ENCODE data around the gene NR1H2.
"Not testable (repeated sequence)": the region's sequence is repeated elsewhere in the genome, so short reads cannot be mapped to it uniquely, and the experiment has no call there.

Gene NR1H2

GRCh38 chr19:50378863-50379236 is 2.6 kb downstream of the NR1H2 start:
- no peaks in the 10 kb centered on the region for H3K27me3 Mint-ChIP-seq
- peak overlapping the region; percentile 19 for H3K27ac Mint-ChIP-seq
- peaks cover 33% of the 10 kb centered on the region for H3K4me1 Mint-ChIP-seq
- H3K36me3 Mint-ChIP-seq, result peaks cover 29% of the 10 kb centered on the region
- DNase-seq (ENCODE audit: low spot score in 2 of 2), result no peak
- ATAC-seq (ENCODE audit: low read depth), result no peak
- H3K4me3 Mint-ChIP-seq, result no peak overlapping the region
- no peaks in the 10 kb centered on the region for H3K9me3 Mint-ChIP-seq

DNA sequence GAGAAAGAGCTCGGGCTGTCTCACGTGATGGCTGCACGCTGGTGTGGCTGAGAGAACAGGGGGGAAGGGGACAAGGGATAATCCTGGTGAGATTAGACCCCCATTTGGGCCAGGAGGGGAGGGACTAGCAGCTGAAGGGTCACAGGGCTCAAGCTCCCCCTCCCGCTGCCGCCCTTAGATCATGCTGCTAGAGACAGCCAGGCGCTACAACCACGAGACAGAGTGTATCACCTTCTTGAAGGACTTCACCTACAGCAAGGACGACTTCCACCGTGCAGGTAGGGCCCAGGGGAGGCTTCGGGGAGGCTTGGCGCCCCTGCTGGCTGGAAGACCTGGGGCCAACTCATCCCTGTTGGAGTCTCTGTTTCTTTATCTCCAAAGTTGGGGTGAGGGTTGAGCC is 3.3 kb downstream of the NR1H2 start:
- Mint-ChIP-seq H3K36me3 (peaks cover 29% of the 10 kb centered on the region), H3K9me3 (no peaks in the 10 kb centered on the region), H3K4me1 (peaks cover 38% of the 10 kb centered on the region), H3K27ac (peak overlapping the region; percentile 36), H3K4me3 (no peak overlapping the region), H3K27me3 (no peaks in the 10 kb centered on the region)
- ATAC-seq (ENCODE audit: low read depth) (no peak), DNase-seq (ENCODE audit: low spot score in 2 of 2) (no peak)

- Mint-ChIP-seq H3K4me1 (peaks cover 43% of the 10 kb centered on the region), H3K27ac (peak overlapping the region; percentile 49), H3K36me3 (peaks cover 29% of the 10 kb centered on the region), H3K4me3 (no peak overlapping the region), H3K9me3 (no peaks in the 10 kb centered on the region), H3K27me3 (no peaks in the 10 kb centered on the region)
- ATAC-seq (ENCODE audit: low read depth) (no peak), DNase-seq (ENCODE audit: low spot score in 2 of 2) (no peak)
Observed at GRCh38 chr19:50380137-50380536, 3.9 kb downstream of the NR1H2 start.

DNA sequence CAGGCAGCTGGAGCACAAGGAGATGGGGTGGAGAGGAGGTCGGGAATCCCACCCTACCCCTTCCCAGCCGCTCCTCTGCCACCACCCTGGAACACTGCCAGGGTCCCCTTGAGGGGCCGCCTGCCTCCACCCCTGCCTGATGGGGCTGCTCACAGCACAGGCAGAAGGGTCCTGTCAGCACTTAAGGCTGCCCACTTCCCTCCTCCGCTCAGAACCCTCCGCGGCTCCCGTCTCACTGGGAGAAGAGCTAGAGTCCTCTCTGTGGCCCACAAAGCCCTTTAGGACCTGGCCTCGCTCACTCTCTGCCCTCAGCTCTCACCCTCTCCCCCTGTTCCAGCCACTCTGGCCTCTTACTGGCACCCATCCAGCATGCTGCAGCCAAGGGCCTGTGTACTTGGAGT is 4.5 kb downstream of the NR1H2 start:
- Mint-ChIP-seq H3K4me1 (peaks cover 45% of the 10 kb centered on the region), H3K36me3 (peaks cover 29% of the 10 kb centered on the region), H3K27ac (peak overlapping the region; percentile 49), H3K9me3 (no peaks in the 10 kb centered on the region), H3K27me3 (no peaks in the 10 kb centered on the region), H3K4me3 (no peak overlapping the region)
- DNase-seq (ENCODE audit: low spot score in 2 of 2) (no peak), ATAC-seq (ENCODE audit: low read depth) (no peak)

- no peak overlapping the region for H3K4me3 Mint-ChIP-seq
- peak in 1 of 2 donors; percentile 34 for DNase-seq (ENCODE audit: low spot score in 2 of 2)
- H3K9me3 Mint-ChIP-seq, result no peaks in the 10 kb centered on the region
- ATAC-seq (ENCODE audit: low read depth), result no peak
- H3K4me1 Mint-ChIP-seq, result peaks cover 39% of the 10 kb centered on the region
- H3K36me3 Mint-ChIP-seq, result peaks cover 26% of the 10 kb centered on the region
- no peaks in the 10 kb centered on the region for H3K27me3 Mint-ChIP-seq
- H3K27ac Mint-ChIP-seq, result no peak overlapping the region
Observed at GRCh38 chr19:50381881-50382729, 5.8 kb downstream of the NR1H2 start.

GRCh38 chr19:50383001-50383851 is 7.0 kb downstream of the NR1H2 start:
- Mint-ChIP-seq H3K27ac (peak overlapping the region; percentile 91), H3K27me3 (no peaks in the 10 kb centered on the region), H3K4me1 (peaks cover 34% of the 10 kb centered on the region), H3K36me3 (peaks cover 23% of the 10 kb centered on the region), H3K4me3 (peak overlapping the region; percentile 94), H3K9me3 (no peaks in the 10 kb centered on the region)
- DNase-seq (ENCODE audit: low spot score in 2 of 2), result peak in 1 of 2 donors; percentile 30
- ATAC-seq (ENCODE audit: low read depth), result peak; percentile 30

DNA sequence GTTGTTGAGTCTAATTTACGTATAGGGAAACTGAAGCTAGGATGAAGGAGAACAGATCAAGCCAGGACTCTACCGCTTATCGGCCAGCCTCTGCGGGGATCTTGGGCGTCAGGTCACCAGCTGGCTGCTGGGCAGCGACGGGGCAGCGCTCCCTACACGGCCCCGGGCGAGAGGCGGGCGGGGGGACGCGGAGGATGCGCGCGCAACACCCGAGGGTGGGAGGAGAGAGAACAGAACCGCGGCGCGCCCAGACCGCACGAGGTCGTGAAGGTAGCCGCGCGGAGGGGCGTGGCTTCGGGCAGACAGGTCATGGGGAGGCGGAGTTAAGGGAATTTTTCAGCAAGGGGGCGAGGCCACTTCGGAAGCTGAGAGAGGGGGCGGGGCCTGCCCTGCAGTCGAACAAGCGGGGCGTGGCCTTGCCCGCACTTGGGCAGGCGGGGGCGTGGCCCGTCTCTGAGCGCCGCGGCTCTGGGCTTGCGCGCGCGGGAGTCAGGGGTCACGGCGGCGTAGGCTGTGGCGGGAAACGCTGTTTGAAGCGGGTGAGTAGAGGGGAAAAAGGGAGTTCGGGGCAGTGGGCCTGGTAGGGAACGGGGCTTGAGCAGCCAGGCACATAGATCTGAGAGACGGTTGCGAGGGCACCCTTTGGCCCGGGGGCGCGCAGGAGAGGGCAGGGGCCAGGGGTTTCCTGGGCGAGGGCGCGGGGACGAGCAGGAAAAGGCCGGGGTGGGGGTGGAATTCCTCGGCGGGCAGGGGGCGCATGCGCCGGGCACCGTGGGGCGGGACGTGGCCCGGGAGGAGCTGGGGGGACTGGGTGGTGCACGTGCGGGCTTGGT is 7.8 kb downstream of the NR1H2 start, which contains the start of gene POLD1:
Gene POLD1, plus strand, starts transcription at position 496 of the 833 bp plus-strand sequence. CDS start 14,505 bp downstream, outside the sequence.
- Mint-ChIP-seq H3K27me3 (no peaks in the 10 kb centered on the region), H3K4me3 (peak within 1 kb of the TSS; percentile 94), H3K4me1 (peaks cover 32% of the 10 kb centered on the region), H3K9me3 (no peaks in the 10 kb centered on the region), H3K36me3 (peaks cover 20% of the 10 kb centered on the region), H3K27ac (peak within 1 kb of the TSS; percentile 91)
- DNase-seq (ENCODE audit: low spot score in 2 of 2), result peak; percentile 97 to 99
- peak; percentile 83 for ATAC-seq (ENCODE audit: low read depth)

DNA sequence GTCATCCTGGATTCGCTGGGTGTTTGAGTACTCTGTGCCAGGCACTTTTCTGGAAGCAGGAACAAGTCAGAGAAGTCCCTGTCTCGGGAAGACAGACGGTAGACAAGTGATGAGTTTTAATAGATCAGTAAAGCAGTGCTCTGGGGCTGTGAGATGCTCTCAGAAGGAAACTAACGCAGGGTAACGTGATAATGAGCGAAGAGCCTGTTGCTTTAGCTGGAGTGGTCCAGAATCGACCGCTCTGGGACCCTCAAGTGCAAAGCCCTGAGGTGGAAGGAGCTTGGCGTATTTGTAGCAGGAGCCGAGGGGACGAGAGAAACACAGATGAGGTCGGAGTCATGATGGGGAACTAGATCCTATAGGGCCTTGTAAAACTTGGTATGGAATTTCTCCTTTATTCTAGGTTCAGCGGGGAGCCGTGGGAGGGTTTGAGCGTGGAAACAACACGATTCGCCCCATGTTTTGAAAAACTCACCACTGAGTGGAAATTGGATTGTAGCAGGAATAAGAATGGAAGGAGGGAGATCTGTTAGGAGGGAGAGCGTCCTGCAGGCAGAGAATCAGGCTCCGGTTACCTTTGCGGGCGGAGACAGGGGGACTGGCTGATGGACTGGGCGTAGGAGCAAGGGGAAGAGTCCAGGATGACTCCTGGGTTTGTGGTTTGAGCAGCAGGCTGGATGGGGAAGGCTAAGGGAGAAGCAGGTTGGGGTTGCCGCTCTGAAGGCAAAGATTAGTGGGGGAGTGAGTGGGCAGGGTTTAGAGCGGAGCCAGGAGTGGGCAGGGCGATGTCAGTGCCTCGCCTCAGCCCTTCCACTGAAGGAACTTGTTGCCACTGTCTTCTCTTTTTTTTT is 8.7 kb downstream of the NR1H2 start:
- Mint-ChIP-seq H3K27me3 (no peaks in the 10 kb centered on the region), H3K36me3 (peaks cover 12% of the 10 kb centered on the region), H3K27ac (peak overlapping the region; percentile 91), H3K9me3 (no peaks in the 10 kb centered on the region), H3K4me3 (peak overlapping the region; percentile 94), H3K4me1 (peaks cover 23% of the 10 kb centered on the region)
- no peak for DNase-seq (ENCODE audit: low spot score in 2 of 2)
- no peak for ATAC-seq (ENCODE audit: low read depth)

GRCh38 chr19:50387176-50387867 is 11.1 kb downstream of the NR1H2 start:
- DNase-seq (ENCODE audit: low spot score in 2 of 2), result no peak
- no peak overlapping the region for H3K4me3 Mint-ChIP-seq
- peaks cover 5% of the 10 kb centered on the region for H3K36me3 Mint-ChIP-seq
- H3K4me1 Mint-ChIP-seq, result peaks cover 22% of the 10 kb centered on the region
- H3K9me3 Mint-ChIP-seq, result no peaks in the 10 kb centered on the region
- ATAC-seq (ENCODE audit: low read depth), result no peak
- no peak overlapping the region for H3K27ac Mint-ChIP-seq
- H3K27me3 Mint-ChIP-seq, result no peaks in the 10 kb centered on the region

DNA sequence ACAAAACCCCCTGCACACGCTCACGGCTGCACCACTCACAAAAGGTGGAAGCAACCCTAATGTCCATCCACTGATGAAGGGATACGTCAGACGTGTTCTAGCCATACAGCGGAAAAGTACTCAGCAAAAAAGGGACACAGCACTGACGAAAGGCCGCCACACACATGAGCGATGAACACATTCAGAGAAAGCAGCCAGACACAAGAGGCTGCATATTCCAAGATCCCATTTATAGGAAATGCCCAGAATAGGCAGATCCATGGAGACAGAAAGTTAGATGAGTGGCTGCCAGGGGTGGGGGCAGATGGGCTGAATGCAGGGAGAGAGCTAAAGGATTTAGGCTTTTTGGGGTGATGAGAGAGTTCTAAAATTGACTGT is 11.6 kb downstream of the NR1H2 start:
- H3K27ac Mint-ChIP-seq, result no peak overlapping the region
- peaks cover 1% of the 10 kb centered on the region for H3K9me3 Mint-ChIP-seq
- H3K27me3 Mint-ChIP-seq, result no peaks in the 10 kb centered on the region
- ATAC-seq (ENCODE audit: low read depth) (no peak), DNase-seq (ENCODE audit: low spot score in 2 of 2) (no peak)
- H3K4me3 Mint-ChIP-seq, result no peak overlapping the region
- peaks cover 6% of the 10 kb centered on the region for H3K36me3 Mint-ChIP-seq
- peaks cover 22% of the 10 kb centered on the region for H3K4me1 Mint-ChIP-seq

- DNase-seq (ENCODE audit: low spot score in 2 of 2); H3K4me3 Mint-ChIP-seq; ATAC-seq (ENCODE audit: low read depth); H3K9me3 Mint-ChIP-seq; H3K27me3 Mint-ChIP-seq; H3K36me3 Mint-ChIP-seq; H3K4me1 Mint-ChIP-seq; H3K27ac Mint-ChIP-seq: not testable (repeated sequence)
Observed at GRCh38 chr19:50390295-50390694, 14.0 kb downstream of the NR1H2 start.

- H3K36me3 Mint-ChIP-seq, result peaks cover 10% of the 10 kb centered on the region
- not testable (repeated sequence) for DNase-seq (ENCODE audit: low spot score in 2 of 2); H3K4me3 Mint-ChIP-seq; ATAC-seq (ENCODE audit: low read depth); H3K27me3 Mint-ChIP-seq; H3K9me3 Mint-ChIP-seq; H3K27ac Mint-ChIP-seq; H3K4me1 Mint-ChIP-seq
Observed at GRCh38 chr19:50390952-50391351, 14.7 kb downstream of the NR1H2 start.
